Measurements from ENCODE around the gene SRSF6.

Gene SRSF6

DNA sequence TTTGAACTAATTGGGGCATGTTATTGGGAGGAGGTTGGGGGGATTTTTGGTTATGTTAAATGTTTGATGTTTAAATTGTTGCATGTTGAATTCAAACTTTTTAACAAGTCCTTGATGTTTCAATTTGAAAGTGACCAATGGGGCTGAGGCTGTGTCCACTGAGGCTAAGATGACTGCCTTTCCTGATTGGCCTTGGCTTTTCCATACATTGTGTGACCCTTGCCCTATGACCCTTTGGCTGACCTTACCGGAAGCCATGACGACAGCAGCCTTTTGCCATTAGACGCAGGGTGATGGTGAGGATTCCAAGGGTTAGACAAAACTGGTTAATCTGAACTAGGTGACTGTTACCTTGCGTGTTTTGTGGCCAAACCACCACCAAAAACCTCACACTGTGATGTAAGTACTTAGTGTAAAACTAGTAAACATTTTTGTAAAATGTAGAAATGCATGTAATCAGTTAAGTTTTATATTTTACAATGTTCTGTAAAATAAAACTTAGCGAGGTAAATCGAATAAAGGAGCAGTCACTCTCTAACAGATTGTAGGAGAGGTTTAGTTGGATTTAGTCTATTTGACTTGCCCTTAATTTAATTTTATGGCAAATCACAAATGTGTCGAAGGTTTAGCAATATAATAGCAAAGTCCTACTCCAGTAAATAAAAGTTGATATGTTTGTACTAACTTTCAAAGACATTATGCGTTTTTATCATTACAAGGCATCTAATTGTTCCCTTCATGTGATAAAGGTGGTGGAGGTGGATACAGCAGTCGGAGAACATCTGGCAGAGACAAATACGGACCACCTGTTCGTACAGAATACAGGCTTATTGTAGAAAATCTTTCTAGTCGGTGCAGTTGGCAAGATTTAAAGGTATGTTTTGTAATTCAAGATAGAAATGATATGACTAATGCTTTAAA is 1.6 kb downstream of the SRSF6 start:
- Mint-ChIP-seq H3K27me3 (peaks cover under 1% of the 10 kb centered on the region), H3K36me3 (peaks cover 18% of the 10 kb centered on the region), H3K27ac (peak overlapping the region; percentile 78), H3K9me3 (ENCODE audit: low read depth) (no peaks in the 10 kb centered on the region), H3K4me3 (peak overlapping the region; percentile 95), H3K4me1 (ENCODE audit: low read depth) (peaks cover 57% of the 10 kb centered on the region)

DNA sequence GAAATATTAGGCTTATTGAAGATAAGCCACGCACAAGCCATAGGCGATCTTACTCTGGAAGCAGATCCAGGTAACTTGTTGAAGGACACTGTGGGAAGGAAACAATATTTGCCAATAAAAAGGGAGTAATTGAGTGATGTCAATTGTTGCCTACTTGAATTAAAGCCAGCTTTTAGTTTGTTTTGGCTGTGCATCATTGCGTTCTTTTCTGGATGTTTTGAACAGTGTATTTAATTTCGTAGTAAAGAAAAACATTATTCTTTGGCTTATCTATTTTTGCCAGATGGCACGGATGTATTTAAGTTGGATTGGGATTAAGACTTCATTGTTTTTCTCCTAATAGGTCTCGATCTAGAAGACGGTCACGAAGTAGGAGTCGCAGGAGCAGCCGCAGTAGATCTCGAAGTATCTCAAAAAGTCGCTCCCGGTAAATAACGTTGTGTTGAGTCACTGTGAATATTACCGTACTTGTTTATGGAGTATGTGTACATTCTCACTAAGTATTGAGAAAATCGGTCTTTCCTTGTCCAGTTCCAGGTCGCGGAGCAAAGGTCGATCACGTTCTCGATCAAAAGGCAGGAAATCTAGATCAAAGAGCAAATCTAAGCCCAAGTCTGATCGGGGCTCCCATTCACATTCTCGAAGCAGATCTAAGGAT is 2.6 kb downstream of the SRSF6 start:
- peak overlapping the region; percentile 78 for H3K27ac Mint-ChIP-seq
- H3K4me3 Mint-ChIP-seq = peak overlapping the region; percentile 95
- H3K27me3 Mint-ChIP-seq = no peaks in the 10 kb centered on the region
- H3K36me3 Mint-ChIP-seq = peaks cover 18% of the 10 kb centered on the region
- no peaks in the 10 kb centered on the region for H3K9me3 Mint-ChIP-seq (ENCODE audit: low read depth)
- peaks cover 57% of the 10 kb centered on the region for H3K4me1 Mint-ChIP-seq (ENCODE audit: low read depth)

DNA sequence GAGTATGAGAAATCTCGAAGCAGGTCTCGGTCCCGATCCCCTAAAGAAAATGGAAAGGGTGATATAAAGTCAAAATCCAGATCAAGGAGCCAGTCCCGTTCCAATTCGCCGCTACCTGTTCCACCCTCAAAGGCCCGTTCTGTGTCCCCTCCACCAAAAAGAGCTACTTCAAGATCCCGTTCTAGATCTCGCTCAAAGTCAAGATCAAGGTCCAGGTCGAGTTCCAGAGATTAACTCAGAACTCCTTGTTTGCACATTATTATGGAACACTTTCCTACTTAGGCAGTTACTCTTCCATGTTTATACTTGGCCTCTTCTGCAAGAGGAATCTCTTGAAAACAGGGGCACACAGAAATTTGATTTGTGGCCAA is 3.1 kb downstream of the SRSF6 start:
- peak overlapping the region; percentile 78 for H3K27ac Mint-ChIP-seq
- H3K4me3 Mint-ChIP-seq = peak overlapping the region; percentile 95
- H3K4me1 Mint-ChIP-seq (ENCODE audit: low read depth) = peaks cover 60% of the 10 kb centered on the region
- H3K27me3 Mint-ChIP-seq = no peaks in the 10 kb centered on the region
- H3K36me3 Mint-ChIP-seq = peaks cover 18% of the 10 kb centered on the region
- H3K9me3 Mint-ChIP-seq (ENCODE audit: low read depth) = no peaks in the 10 kb centered on the region

DNA sequence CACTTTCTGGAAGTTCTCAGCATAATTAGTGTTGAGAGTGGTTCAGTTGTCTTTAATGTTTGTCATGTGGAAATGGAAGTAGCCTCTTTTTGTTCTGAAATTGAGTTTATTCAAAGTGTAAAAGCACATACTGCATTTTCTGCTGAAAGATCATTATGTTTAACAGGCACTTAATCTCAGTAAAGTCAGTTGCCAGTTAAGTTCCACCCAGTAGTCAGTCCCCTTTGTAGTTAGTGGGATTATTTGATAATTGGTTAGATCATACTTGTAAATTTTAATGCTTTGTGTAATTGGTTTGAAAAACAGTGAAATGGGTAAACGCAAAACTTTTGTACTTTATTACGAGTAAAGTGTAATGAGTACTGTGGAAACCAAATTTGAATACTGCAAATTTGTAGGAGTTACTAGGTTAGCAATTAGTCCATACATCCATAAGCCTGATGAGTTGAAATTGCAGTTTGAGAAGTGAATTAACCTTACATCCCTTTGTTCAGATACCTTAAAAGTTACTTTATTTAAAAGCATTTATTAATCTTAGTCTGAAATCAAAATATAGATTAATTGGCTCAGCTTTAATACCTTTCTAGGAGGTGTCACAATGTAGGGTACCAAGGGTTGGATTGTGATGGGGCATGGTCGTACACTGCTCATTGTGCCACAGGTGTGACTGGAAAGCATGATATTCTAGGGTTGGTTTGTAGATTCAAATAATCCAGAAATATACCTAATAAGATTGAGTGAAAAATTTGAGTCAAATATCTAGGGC is 4.4 kb downstream of the SRSF6 start:
- Mint-ChIP-seq H3K36me3 (peaks cover 18% of the 10 kb centered on the region), H3K9me3 (ENCODE audit: low read depth) (no peaks in the 10 kb centered on the region), H3K4me1 (ENCODE audit: low read depth) (peaks cover 58% of the 10 kb centered on the region), H3K27ac (peak overlapping the region; percentile 30), H3K4me3 (peak overlapping the region; percentile 39), H3K27me3 (no peaks in the 10 kb centered on the region)

DNA sequence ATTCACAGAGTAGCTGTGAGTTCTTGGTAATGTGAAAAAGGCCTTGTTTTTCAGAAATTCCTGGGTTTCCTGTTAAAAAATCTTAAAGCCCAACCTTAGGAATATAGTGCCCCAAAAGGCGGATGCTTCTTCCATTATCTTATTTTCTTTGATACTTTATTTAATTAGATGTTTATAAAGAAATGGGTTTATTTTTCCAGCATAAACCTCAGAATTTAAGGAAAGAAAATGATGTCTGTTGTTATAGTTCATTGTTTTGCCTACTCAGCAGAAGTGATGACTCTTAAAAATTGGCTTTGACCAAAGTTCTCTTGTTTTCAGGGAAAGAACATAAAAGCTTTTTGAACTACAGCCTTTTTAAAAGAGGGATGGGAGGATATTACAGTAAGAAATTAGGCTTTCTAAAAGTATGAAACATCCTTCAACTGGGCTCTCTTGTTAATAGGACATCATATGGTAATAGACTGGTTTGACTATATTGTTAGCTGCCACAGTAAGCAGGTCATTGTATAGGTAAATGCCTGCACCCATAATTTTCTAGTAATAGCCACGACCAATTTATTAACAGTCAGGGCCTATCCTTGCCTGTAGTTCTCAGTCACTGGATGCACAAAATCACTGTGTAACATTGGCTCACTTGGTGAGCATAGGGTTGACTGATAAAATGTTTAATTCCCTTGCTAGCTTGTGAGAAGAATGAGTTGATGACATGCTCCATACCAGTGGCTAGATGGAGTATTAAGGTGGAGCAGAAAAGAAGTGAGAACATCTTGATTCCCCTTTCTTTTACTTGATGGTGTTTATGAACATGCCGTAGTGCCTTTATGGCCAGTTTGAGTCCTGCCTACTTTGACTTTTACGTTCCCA is 5.2 kb downstream of the SRSF6 start:
- Mint-ChIP-seq H3K9me3 (ENCODE audit: low read depth) (no peaks in the 10 kb centered on the region), H3K4me3 (peak overlapping the region; percentile 17), H3K36me3 (peaks cover 18% of the 10 kb centered on the region), H3K27ac (peak overlapping the region; percentile 30), H3K4me1 (ENCODE audit: low read depth) (peaks cover 58% of the 10 kb centered on the region), H3K27me3 (no peaks in the 10 kb centered on the region)

DNA sequence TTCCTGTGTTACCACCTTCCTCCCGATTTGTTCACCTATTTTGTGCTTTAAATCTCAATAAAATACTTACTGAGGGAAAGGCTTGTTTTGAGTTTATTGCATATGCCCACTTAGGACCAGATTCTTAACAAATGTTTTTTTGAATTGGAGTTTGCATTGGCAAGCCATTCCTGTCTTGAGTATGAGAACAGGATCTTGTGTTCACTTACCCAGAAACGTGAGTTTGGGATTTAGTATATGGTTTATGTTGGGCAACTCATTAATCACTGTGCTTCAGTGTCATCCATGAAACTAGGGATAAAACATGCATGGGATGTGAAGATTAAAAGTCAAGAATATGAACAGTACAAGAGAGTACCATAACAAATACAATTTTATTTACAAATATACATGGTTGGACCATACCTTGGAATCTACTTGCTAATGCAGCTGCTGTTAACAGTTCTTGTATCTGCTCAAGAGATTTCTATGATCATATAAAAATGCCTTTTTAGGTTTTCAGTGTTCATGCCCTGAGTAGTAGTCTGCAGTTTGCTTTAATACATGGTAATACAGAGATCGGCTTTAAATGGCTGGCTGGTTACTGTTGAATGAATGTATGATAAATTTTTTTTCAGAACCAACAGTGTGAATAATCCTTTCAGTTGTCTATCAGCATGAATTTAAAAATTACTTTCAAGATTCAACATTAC is 6.0 kb downstream of the SRSF6 start:
- H3K4me3 Mint-ChIP-seq = no peak overlapping the region
- H3K9me3 Mint-ChIP-seq (ENCODE audit: low read depth) = no peaks in the 10 kb centered on the region
- no peaks in the 10 kb centered on the region for H3K27me3 Mint-ChIP-seq
- H3K36me3 Mint-ChIP-seq = peaks cover 18% of the 10 kb centered on the region
- H3K4me1 Mint-ChIP-seq (ENCODE audit: low read depth) = peaks cover 58% of the 10 kb centered on the region
- peak overlapping the region; percentile 8 for H3K27ac Mint-ChIP-seq

DNA sequence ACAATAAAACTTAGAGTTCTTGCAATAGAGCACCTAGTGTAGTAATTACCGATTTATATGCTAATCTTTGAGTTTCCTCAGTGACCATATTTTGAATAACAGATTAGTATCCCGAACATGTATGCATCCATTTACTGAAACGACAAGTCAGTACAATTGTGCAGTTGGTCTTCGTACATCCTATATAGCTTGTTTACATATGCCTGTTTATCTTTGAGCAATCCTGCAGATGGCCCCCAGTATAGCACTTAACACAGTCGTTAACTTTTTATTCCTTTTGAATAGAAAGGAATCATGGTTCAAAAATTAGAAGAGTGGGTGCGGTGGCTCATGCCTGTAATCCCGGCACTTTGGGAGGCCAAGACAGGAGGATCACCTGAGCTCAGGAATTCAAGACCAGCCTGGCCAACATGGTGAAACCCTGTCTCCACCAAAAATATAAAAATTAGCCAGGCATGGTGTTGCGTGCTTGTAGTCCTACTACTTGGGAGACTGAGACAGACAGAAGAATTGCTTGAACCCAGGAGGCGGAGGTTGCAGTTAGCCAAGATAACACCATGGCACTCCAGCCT is 6.6 kb downstream of the SRSF6 start:
- H3K4me1 Mint-ChIP-seq (ENCODE audit: low read depth) = peaks cover 56% of the 10 kb centered on the region

DNA sequence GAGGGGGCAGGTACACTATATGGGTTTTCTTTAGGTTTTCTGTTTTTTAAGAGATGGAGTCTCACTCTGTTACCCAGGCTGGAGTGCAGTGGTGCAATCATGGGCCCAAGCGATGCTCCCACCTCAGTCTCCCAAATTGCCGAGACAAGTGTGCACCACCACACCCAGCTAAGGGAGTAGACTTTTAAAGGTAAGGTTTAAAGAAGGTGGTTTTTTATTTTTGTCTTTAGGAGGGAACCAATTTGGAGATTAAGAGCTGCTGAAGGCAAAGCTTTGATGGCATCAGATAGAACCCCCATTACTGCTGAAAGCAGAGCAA is 7.9 kb downstream of the SRSF6 start:
- Mint-ChIP-seq H3K27ac (no peak overlapping the region), H3K4me3 (no peak overlapping the region), H3K27me3 (no peaks in the 10 kb centered on the region), H3K36me3 (peaks cover 8% of the 10 kb centered on the region), H3K4me1 (ENCODE audit: low read depth) (peaks cover 43% of the 10 kb centered on the region), H3K9me3 (ENCODE audit: low read depth) (no peaks in the 10 kb centered on the region)

More for the DNA sequence above, 6.6 kb downstream of the SRSF6 start:
- Mint-ChIP-seq H3K9me3 (ENCODE audit: low read depth) (no peaks in the 10 kb centered on the region), H3K27me3 (no peaks in the 10 kb centered on the region), H3K27ac (no peak overlapping the region), H3K36me3 (peaks cover 18% of the 10 kb centered on the region), H3K4me3 (no peak overlapping the region)

DNA sequence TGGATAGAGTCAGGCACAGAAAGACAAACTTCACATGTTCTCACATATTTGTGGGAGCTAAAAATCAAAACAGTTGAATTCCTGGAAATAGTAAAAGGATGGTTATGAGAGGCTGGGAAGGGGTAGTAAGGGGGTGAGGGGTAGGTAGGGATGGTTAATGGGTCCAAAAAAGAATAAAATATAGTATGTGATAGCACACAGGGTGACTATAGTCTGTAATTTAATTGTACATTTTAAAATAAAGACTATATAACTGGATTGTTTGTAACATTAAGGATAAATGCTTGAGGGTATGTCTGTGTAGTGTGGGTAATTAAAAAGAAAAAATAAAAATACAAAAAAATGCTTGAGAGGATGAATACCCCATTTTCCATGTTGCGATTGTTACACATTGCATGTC is 9.9 kb downstream of the SRSF6 start:
- no peak overlapping the region for H3K4me3 Mint-ChIP-seq
- H3K36me3 Mint-ChIP-seq = peaks cover 7% of the 10 kb centered on the region
- H3K9me3 Mint-ChIP-seq (ENCODE audit: low read depth) = no peaks in the 10 kb centered on the region
- no peak overlapping the region for H3K27ac Mint-ChIP-seq
- H3K4me1 Mint-ChIP-seq (ENCODE audit: low read depth) = peaks cover 27% of the 10 kb centered on the region
- H3K27me3 Mint-ChIP-seq = no peaks in the 10 kb centered on the region

DNA sequence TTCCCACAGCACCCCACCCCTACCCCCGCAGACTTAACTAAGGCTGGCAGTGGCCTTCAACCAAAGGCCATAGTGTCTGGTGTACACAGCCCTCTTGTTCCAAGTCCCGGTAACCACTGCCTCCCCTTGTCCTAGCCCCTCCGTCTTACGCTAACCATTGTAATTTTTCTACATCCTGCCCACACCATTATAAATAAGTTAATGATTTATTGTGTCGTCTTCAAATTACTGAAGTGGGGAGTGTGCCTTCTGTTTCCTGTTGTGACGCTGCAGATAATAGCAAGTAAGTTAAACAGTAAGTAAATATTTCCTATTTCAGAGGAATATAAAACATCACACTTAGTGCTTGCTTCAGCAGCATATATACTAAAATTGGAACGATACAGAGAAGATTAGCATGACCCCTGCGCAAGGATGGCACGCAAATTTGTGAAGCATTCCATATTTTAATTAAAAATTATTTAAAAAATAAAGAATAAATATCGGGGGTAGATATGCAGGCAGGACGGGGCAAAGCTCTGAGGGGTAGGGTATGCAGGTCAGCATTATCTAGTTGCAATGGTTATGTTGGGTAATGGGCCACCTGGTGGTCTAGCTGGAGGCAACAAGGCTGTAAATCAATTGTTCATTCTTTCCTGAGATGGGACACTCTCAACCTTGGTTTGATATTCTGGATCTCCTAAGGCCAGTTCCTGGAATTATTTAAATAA is 15.1 kb downstream of the SRSF6 start:
- peaks cover 9% of the 10 kb centered on the region for H3K4me1 Mint-ChIP-seq (ENCODE audit: low read depth)
- H3K36me3 Mint-ChIP-seq = no peaks in the 10 kb centered on the region
- H3K27me3 Mint-ChIP-seq = no peaks in the 10 kb centered on the region
- H3K9me3 Mint-ChIP-seq (ENCODE audit: low read depth) = no peaks in the 10 kb centered on the region
- no peak overlapping the region for H3K27ac Mint-ChIP-seq
- H3K4me3 Mint-ChIP-seq = no peak overlapping the region

DNA sequence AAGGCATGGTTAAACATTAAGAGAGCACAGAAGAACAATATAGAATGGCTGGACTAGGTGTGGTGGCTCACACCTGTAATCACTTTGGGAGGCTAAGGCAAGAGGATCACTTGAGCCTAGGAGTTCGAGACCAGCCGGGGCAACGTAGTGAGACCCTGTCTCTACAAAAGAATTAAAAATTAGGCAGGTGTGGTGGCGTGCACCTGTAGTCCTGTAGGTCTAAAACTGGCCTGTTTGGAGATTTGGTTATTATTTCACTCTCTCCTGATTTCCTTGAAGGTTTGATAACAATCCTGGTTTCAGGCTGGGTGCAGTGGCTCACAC is 15.6 kb downstream of the SRSF6 start:
- no peak overlapping the region for H3K4me3 Mint-ChIP-seq
- H3K9me3 Mint-ChIP-seq (ENCODE audit: low read depth) = no peaks in the 10 kb centered on the region
- no peaks in the 10 kb centered on the region for H3K27me3 Mint-ChIP-seq
- peaks cover 9% of the 10 kb centered on the region for H3K4me1 Mint-ChIP-seq (ENCODE audit: low read depth)
- H3K36me3 Mint-ChIP-seq = no peaks in the 10 kb centered on the region
- H3K27ac Mint-ChIP-seq = no peak overlapping the region

DNA sequence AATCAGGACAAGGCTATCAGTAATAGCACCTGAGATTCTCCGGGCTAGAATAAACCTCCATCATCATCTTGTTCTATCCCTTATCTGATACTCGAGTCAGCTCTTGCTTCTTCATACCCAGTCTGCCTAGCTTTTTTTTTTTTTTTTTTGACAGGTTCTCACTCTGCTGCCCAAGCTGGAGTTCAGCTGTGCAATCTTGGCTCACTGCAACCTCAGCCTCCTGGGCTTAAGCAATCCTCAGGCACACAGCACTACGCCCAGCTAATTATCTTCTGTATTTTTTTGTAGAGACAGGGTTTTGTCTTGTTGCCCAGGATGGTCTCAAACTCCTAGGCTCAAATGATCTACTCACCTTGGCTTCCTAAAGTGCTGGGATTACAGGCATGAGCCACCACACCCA is 19.5 kb downstream of the SRSF6 start:
- H3K27me3 Mint-ChIP-seq = no peaks in the 10 kb centered on the region
- H3K9me3 Mint-ChIP-seq (ENCODE audit: low read depth) = no peaks in the 10 kb centered on the region
- H3K4me3 Mint-ChIP-seq = no peak overlapping the region
- H3K36me3 Mint-ChIP-seq = no peaks in the 10 kb centered on the region
- H3K4me1 Mint-ChIP-seq (ENCODE audit: low read depth) = peaks cover 7% of the 10 kb centered on the region
- no peak overlapping the region for H3K27ac Mint-ChIP-seq

DNA sequence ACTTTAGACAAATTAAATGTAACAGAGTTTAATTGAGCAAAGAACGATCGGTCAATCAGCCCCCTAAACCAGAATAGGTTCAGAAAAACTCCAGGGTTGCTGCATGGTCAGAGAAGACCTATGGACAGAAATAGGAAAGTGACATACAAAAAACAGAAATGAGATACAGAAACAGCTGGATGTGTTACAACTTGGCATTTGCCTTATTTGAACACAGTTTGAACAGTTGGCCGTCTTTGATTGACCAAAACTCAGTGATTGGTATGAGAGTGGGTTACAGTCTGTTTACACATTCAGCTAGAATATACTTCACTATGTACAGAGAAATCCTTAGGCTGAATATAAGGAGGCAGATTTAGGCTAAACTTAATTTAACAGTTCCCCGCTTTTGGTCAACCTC is 19.9 kb downstream of the SRSF6 start:
- Mint-ChIP-seq H3K4me3 (no peak overlapping the region), H3K27ac (no peak overlapping the region), H3K27me3 (no peaks in the 10 kb centered on the region), H3K36me3 (no peaks in the 10 kb centered on the region), H3K9me3 (ENCODE audit: low read depth) (no peaks in the 10 kb centered on the region), H3K4me1 (ENCODE audit: low read depth) (peaks cover 7% of the 10 kb centered on the region)
